ENCODE results near the gene RSL1D1.

The RSL1D1 gene

GRCh38 chr16:11877374-11877773, 26.0 kb upstream of the RSL1D1 start:
- H3K9ac ChIP-seq (ENCODE audit: low read depth, low read length, poor library complexity, severe bottlenecking) = no peak overlapping the region
- H3K36me3 ChIP-seq (ENCODE audit: insufficient read depth, low read length) = peaks cover 66% of the 10 kb centered on the region; the same call in 1 of the 2 replicates
- H3K4me1 ChIP-seq (ENCODE audit: insufficient read depth, low read length, poor library complexity, severe bottlenecking) = no peaks in the 10 kb centered on the region
- H3K79me2 ChIP-seq (ENCODE audit: insufficient read depth, low read length) = no peaks in the 10 kb centered on the region
- no peaks in the 10 kb centered on the region for H3K27me3 ChIP-seq (ENCODE audit: insufficient read depth, low read length, poor library complexity, severe bottlenecking)
- no peak for TF ChIP-seq EZH2phosphoT487 (IDR thresholded peaks at IDR 0.05; ENCODE audit: borderline replicate concordance)
- TF ChIP-seq, protein P1, sequence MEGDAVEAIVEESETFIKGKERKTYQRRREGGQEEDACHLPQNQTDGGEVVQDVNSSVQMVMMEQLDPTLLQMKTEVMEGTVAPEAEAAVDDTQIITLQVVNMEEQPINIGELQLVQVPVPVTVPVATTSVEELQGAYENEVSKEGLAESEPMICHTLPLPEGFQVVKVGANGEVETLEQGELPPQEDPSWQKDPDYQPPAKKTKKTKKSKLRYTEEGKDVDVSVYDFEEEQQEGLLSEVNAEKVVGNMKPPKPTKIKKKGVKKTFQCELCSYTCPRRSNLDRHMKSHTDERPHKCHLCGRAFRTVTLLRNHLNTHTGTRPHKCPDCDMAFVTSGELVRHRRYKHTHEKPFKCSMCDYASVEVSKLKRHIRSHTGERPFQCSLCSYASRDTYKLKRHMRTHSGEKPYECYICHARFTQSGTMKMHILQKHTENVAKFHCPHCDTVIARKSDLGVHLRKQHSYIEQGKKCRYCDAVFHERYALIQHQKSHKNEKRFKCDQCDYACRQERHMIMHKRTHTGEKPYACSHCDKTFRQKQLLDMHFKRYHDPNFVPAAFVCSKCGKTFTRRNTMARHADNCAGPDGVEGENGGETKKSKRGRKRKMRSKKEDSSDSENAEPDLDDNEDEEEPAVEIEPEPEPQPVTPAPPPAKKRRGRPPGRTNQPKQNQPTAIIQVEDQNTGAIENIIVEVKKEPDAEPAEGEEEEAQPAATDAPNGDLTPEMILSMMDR (conservative IDR thresholded peaks at IDR 0.05; ENCODE audit: low read length) = no peak
- no peaks in the 10 kb centered on the region for H3K9me2 ChIP-seq (replicated peaks; ENCODE audit: low read depth, low read length)
- H3K4me3 ChIP-seq (ENCODE audit: low read length, poor library complexity, severe bottlenecking) = no peak overlapping the region
- H3F3A ChIP-seq (ENCODE audit: low read depth) = no peaks in the 10 kb centered on the region
- no peaks in the 10 kb centered on the region for H4K20me1 ChIP-seq (ENCODE audit: insufficient read depth, low read length, poor library complexity, severe bottlenecking)
- no peak overlapping the region for H2AFZ ChIP-seq (ENCODE audit: low read length)
- H3K4me2 ChIP-seq (ENCODE audit: low read depth, low read length, poor library complexity, severe bottlenecking) = no peak overlapping the region
- no peaks in the 10 kb centered on the region for H3K9me3 ChIP-seq (ENCODE audit: insufficient read depth, low read depth, low read length)

- Histone ChIP-seq H3K4me1 (ENCODE audit: insufficient read depth, low read length, poor library complexity, severe bottlenecking) (no peaks in the 10 kb centered on the region), H3K4me3 (ENCODE audit: low read length, poor library complexity, severe bottlenecking) (no peak overlapping the region), H3F3A (ENCODE audit: low read depth) (no peaks in the 10 kb centered on the region), H3K9ac (ENCODE audit: low read depth, low read length, poor library complexity, severe bottlenecking) (no peak overlapping the region), H3K4me2 (ENCODE audit: low read depth, low read length, poor library complexity, severe bottlenecking) (no peak overlapping the region), H3K79me2 (ENCODE audit: insufficient read depth, low read length) (no peaks in the 10 kb centered on the region), H4K20me1 (ENCODE audit: insufficient read depth, low read length, poor library complexity, severe bottlenecking) (no peaks in the 10 kb centered on the region), H3K9me3 (ENCODE audit: insufficient read depth, low read depth, low read length) (no peaks in the 10 kb centered on the region), H3K36me3 (ENCODE audit: insufficient read depth, low read length) (peaks cover 66% of the 10 kb centered on the region; the same call in 1 of the 2 replicates), H3K27me3 (ENCODE audit: insufficient read depth, low read length, poor library complexity, severe bottlenecking) (no peaks in the 10 kb centered on the region), H3K9me2 (replicated peaks; ENCODE audit: low read depth, low read length) (no peaks in the 10 kb centered on the region), H2AFZ (ENCODE audit: low read length) (no peak overlapping the region)
- TF ChIP-seq, protein P1 (conservative IDR thresholded peaks at IDR 0.05; ENCODE audit: low read length) = no peak
- TF ChIP-seq EZH2phosphoT487 (IDR thresholded peaks at IDR 0.05; ENCODE audit: borderline replicate concordance) = no peak
These were observed 25.0 kb upstream of the RSL1D1 start for GRCh38 chr16:11876306-11876705.

DNA sequence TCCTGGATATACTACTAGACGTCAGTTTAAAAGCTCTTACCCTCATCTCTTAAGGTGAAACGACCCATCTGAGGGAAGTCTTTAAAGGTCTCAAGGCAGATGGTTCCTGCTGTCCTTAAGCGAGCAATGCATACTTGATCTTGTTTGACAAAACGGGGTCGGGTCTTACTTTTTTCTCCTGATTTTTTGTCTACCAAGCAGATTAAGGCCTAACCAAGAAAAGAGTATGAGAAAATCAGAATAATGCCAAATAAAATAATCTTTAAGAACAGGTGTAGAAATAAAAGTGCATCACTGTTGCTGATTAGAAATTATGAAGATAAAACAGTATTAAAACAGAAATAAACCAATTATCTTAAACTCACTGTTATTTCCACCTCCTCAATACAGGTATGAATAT, 24.4 kb upstream of the RSL1D1 start:
- H2AFZ ChIP-seq (ENCODE audit: low read length) = no peak overlapping the region
- no peak for TF ChIP-seq EZH2phosphoT487 (IDR thresholded peaks at IDR 0.05; ENCODE audit: borderline replicate concordance)
- TF ChIP-seq, protein P1 (conservative IDR thresholded peaks at IDR 0.05; ENCODE audit: low read length) = no peak
- H3K4me2 ChIP-seq (ENCODE audit: low read depth, low read length, poor library complexity, severe bottlenecking) = no peak overlapping the region
- H3K9me2 ChIP-seq (replicated peaks; ENCODE audit: low read depth, low read length) = no peaks in the 10 kb centered on the region
- no peaks in the 10 kb centered on the region for H3K27me3 ChIP-seq (ENCODE audit: insufficient read depth, low read length, poor library complexity, severe bottlenecking)
- no peaks in the 10 kb centered on the region for H4K20me1 ChIP-seq (ENCODE audit: insufficient read depth, low read length, poor library complexity, severe bottlenecking)
- H3K36me3 ChIP-seq (ENCODE audit: insufficient read depth, low read length) = peaks cover 67% of the 10 kb centered on the region; the same call in 1 of the 2 replicates
- H3K9me3 ChIP-seq (ENCODE audit: insufficient read depth, low read depth, low read length) = no peaks in the 10 kb centered on the region
- no peaks in the 10 kb centered on the region for H3F3A ChIP-seq (ENCODE audit: low read depth)
- no peaks in the 10 kb centered on the region for H3K79me2 ChIP-seq (ENCODE audit: insufficient read depth, low read length)
- H3K4me3 ChIP-seq (ENCODE audit: low read length, poor library complexity, severe bottlenecking) = no peak overlapping the region
- no peaks in the 10 kb centered on the region for H3K4me1 ChIP-seq (ENCODE audit: insufficient read depth, low read length, poor library complexity, severe bottlenecking)
- H3K9ac ChIP-seq (ENCODE audit: low read depth, low read length, poor library complexity, severe bottlenecking) = no peak overlapping the region

Data from Loucy (cell line).